Measurements from ENCODE around the gene SPEF2.
A peak's percentile ranks its signal among the peaks of the same experiment; 100 is the strongest.
"Not testable (repeated sequence)": the region's sequence is repeated elsewhere in the genome, so short reads cannot be mapped to it uniquely, and the experiment has no call there.

SPEF2 gene

DNA sequence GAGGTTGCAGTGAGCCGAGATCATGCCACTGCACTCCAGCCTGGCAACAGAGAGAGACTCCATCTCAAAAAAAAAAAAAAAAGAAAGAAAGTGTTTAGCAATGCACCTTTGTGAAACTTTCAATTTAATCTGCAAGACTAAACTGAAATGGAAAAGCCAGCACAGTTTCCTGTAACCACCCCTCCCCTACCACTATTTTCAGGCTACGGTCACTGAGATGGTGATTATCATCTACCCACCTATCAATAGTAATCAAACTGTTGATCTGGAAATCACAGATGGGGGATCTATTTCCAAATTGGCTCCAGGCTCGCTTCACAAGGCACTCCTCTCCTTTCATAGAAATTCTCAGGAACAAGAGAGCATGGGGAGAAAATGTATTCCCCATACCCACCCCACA lies 208.4 kb downstream of the SPEF2 start:
- no peak for DNase-seq

DNA sequence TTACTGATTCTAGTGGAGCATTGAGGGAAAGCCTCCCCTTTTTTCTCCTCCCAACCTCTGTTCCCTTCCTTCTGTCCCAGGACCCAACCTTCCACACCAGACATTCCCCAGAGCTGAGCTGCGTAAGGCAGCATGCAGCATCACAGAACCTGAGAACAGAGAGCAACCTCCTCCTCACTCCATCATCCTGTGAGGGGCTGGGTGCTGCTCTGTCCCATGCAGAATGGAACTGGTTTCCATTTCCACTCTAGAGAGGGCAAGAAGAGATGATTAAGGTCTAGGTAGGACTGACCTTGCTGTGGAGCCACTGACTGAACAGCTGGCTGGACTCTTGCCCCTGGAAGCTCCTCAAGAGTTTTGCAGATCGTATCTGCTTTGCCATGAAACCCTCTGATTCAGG lies 208.9 kb downstream of the SPEF2 start:
- no peak for DNase-seq

DNA sequence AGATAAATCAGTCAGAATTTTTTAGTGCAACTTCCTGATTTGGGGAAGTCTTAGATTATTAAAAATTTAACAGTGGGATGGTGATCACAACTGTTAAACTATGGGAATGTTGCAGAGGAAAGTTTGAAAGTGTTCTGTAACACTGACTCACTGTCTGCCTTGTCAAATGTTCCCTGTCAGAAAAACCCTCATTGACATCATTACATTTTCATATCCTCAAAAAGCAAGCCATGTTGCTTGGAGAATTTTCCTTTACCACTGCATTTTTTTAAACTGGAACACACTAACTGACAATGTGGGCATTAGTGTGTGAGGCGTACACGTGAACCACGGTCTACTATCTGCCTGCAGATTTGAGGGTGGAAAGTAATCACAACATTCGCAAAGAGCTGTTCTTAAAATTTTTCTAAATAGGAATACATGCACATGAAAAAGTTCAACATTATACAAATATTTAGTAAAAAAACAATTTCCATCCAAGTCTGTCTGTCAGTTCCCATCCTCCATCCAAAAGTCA lies 210.5 kb downstream of the SPEF2 start:
- DNase-seq, result no peak

DNA sequence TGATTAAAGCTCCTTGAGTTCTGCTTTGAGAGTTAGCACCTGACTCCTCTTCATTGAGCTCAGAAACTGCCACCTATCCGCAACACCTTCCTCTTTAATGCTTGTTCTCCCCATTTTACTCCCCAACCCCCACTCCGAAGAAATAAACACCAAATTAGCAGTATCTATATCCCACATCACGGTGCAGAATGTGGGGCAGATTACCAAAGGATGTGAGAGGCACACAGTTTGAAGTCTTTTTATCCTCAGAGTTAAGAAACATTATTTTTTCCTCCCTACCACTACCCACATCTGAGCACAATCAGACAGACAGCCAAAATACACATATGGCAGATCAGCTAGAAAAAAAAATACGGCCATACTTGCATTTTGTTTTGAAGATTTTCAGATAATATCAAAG lies 212.9 kb downstream of the SPEF2 start:
- DNase-seq, result peak; percentile 80

DNA sequence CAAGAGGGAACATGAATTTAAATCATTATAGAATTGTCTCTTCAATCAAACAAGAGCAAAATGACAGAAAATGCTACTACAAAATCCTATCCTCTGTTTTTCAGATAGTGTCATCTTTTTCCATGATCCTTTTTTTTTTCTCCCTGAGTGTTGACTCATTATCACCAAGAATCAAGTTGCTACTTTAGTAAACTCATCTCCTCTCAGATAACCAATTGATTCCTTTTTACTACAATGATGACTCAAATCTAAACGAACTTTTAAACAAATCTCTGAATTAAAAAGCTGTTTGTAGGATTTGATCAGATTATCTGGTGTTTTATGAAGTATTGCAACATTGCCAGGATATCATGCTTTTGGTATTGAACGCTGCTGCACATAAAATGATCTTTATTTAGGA lies 215.1 kb downstream of the SPEF2 start:
- no peak for DNase-seq

DNA sequence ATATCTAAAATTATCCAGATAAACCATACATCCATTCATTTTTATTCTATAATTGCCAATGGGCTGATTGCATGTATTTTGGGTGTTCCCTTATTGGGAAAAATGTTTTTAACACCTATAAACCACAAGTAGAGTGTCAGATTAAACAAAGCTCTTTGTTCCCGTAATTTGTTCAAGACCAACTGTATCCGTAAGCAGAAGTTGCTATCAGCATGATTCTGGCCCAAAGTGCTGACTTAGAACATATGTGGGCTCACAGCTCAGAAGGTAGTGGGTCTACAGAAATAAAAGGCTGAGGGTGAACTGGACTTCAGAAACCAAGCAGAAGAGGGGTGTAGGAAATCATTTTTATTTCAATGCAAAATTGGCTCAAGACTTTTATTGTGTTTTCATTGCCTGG lies 215.6 kb downstream of the SPEF2 start:
- no peak for DNase-seq

DNA sequence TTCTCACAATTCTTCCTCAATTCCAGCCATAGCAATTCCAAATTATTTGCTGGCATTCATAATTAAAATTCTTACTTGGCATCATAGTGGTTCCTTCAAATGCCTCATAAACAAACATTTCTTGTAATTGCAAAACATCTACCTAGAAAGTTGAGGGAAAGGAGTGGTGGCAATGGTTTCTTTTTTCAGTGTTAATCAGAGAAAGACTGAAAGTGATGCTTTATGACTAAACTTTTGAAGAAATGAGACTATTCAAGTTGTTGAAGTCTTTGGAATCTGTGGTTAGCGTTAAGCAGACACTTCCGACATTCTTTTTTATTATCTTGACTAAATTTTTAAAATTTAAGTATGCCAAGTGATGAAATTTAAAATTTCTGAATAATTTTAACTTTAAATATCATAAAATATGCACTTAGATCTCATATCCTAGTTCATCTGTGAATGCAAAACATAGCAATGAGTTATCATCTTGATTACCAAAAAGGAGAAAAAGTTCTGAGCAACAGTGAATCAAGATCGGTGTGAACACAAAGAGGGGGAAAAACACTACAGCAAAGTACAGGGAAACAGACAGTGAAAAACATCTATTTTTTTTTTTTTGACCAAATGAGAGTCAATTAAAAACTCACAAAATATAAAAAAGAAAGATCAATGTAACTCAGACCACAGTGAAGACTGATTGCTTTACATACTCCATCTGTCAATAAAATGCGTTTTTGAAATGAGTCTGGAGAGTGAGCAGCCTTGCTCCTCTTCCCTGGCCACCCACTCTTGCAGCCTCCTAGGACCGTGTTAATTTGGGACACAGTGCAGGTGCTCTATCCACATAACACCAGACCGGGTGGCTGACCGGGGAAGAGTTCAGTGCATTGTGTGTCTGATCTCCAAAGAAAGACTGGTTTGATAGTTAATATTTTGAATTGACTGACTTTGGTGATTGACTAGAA lies 218.4 kb downstream of the SPEF2 start:
- DNase-seq, result no peak

DNA sequence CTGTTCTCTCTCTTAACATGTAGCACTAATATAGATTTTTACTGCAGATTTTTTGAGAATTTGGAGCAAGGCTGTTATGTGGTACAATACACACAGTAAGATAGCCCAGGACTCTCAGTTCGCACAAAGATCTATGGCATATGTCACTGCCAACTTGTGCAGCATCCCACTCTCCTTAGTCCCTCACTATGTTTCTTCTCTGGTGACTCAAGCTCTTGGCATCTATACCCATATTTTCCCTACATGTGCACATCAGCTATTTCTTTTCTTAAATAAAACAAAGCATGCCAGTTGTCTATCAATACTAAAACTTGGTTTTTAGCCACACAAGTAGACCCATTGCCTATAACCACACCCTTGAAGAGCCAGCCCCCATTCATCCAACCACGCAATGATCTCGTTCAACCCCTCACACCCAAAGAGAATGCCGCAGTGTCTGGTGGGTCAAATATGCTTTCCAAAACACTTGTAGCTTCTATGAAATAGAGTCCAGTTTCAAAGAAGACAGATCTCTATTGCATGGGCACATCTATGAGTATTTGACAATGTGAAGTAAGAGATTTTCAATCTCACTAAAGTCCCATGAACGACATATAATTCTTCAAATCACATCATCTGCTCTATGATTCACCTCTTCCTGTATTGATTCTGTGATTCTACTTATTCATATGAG lies 220.8 kb downstream of the SPEF2 start:
- no peak for DNase-seq

DNA sequence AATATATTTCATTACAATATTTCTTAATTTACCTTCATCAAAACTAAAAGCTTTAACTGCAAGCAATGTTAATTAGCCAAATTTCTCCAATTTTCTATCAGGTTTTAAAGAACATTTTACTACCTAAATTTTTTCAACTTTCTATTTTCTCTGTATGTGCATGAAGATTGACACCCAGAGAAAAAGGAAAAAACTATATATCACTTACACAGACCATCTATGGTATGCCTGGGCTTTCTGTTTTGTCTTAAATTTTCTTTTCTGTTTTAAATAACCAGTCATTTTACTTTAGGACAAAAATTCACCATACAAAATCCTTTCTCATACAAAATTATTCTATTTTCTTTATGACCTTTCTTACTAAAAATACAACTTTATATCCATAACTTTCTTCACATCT lies 225.2 kb downstream of the SPEF2 start:
- DNase-seq, result no peak

DNA sequence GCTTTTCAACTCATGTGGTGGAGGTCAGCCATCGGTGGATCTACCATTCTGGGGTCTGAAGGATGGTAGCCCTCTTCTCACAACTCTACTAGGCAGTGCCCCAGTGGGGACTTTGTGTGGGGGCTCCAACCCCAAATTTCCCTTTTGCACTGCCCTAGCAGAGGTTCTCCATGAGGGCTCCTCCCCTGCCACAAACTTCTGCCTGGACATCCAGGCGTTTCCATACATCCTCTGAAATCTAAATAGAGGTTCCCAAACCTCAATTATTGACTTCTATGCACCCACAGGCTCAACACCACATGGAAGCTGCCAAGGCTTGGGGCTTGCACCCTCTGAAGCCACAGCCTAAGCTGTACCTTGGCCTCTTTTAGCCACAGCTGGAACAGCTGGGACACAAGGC lies 227.8 kb downstream of the SPEF2 start:
- DNase-seq, result not testable (repeated sequence)

DNA sequence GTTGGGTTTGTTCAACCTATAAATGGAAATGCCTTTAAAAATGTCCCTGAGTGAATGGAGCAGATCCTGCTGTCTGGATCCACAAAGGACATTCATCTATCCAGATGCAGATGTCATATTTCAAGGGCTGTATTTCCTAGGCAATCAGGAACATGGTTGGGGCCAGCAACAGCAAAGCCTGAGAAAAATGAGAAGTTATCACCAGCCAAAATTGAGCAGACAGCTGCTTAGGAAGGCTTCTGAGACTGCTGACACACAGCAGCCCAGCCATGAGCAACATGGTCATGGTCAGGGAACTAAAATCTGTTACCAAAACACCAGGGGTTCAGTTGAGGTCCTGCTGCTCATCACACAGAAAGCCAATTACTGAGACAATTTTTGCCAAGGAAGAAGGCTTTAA lies 229.8 kb downstream of the SPEF2 start:
- DNase-seq, result no peak

DNA sequence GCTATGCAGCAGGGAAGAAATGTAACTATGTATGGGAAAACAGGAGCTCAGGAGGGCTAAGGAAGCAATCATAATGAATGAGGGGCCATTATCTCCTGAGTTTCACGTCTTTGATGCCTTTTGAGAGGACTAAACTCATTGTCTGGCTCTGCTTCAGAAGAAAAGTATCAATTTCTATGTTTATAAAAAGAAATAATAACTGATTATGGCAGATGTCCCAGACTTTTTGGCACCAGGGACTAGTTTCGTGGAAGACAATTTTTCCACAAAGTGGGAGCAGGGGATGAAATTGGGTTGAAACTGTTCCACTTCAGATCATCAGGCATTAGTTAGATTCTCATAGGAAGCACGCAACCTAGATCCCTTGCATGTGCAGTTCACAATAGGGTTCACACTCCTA lies 230.3 kb downstream of the SPEF2 start:
- no peak for DNase-seq

DNA sequence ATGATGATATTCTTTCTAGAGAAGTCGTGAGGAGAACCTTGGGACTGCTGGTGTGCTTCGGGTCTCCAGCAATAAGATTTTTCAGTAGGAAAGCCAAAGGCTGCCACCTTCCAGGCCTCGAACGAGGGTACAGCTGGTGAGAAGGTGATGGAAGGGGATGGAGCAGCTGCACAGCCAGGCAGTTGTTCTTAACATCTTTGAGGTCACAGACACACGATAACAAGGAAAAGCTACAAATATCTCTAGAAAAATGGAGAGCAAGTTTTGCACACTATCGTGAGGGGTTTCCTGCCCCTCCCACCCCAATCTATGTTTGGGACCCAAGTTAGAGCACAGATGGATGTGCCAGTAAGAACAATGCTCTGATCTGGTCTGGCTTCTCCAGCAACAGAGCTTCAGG lies 232.2 kb downstream of the SPEF2 start:
- DNase-seq, result no peak

DNA sequence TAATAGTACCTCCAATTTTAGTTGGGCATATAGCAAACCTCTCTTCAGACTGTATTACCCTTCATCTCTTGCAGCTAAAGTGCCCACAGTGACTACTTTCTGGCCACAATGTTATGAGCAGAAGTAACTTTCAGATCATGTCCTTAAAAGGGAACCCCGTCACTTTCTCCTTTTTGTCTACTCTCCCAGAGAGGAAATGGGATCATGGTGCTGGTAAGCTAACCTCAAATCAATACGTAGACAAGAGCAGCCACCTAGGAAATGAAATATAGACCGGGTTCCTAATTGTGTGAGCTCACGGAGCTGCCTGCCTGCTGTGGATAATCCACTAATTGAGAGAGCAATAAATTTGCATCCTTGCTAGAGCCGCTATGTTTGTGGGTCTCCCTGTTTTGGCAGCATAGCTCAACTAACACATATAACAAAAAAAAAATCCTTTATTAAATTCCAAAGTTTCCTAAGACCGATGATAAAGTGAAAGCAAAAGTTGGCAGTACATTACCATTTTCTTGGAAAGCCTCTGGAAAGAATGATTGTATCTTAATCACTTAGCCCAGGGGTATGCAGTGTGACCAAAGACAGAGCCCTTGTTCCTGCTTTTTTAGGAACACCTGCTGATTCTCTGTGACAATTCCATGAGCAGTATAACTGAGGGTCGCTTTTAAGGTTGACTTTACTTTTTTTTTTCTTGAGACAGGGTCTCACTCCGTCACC lies 233.5 kb downstream of the SPEF2 start:
- DNase-seq, result no peak

DNA sequence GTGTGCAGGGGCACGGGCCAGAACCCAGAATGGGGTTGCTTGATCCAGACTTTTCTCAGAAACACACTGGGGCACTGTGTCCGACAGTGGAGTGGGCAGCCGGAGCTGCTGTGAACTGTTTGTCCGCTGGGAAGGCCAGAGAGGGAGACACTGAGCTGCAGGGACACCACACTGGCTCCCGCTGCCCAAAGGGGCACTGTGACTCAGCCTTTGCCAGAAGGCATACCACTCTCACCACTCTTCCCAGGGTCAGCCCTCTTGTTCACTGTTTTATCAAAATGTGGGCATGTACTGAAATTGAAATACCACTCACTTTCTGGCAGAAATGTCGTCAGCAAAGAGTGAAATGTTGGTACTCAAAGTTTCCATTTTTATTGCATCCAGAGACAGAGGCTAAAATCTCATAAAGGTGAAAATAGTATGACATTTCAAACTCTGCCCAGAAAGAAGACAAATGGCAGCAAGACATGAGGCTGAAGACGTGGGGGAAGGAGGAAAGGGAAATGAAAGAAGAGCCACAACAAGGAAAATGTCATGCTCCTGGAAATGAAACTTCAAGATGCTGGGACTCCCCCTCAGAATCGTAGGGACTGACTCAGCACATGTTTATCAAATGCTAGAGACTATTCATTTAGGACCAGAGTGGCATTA lies 234.5 kb downstream of the SPEF2 start:
- peak; percentile 75 for DNase-seq

DNA sequence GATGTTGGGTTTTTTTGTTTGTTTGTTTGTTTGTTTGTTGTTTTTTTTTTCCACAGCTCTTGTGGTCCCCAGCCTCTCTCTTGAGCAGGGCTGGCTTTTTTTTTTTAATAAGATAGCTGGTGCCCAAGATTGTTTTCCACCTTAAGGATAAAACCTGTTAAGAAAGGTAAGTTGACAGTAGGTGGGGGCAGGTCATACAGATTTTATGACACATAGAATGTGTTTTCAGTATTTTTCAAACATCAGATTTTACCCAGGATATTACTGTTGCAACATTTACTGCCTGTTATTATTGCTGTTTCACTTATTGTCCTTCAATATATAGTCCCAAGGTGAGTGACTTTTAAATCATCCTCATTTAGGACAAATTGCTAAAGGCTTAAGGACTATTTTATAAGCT lies 235.1 kb downstream of the SPEF2 start:
- peak; percentile 43 for DNase-seq

DNA sequence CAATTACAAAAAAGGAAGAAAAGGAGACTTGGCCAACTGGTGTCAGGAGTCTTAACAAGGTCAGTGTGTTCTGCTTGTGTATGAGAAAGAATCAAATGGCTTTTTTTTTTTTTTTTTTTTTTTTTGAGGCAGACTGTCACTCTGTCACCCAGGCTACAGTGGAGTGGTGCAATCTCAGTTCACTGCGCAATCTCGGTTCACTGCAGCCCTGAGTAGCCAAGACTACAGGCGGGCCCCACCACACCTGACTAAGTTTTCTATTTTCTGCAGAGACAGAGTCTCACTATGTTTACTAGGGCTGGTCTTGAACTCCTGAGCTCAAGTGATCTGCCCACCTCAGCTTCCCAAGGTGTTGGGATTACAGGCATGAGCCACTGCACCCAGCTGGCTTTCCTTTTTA lies 236.0 kb downstream of the SPEF2 start:
- peak; percentile 89 for DNase-seq

DNA sequence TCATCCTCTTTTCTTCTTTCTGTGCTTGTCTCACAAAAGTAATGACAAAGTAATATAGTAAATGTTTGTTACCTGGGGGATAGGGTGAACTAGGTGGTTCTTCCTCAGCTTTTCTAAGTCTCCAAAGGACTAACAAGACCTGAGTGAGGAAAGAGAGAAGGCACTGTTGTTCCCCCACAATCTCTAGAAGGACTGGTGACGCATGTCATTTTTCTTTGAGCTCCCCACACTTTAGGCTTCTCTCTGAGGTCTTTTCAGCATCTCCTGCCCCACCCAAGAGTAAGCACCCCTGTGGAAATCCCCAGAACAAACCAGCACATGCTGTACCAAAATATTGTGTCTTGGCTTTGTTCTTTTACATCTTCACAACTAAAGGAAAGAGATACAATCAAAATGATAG lies 236.6 kb downstream of the SPEF2 start:
- peak; percentile 96 for DNase-seq

DNA sequence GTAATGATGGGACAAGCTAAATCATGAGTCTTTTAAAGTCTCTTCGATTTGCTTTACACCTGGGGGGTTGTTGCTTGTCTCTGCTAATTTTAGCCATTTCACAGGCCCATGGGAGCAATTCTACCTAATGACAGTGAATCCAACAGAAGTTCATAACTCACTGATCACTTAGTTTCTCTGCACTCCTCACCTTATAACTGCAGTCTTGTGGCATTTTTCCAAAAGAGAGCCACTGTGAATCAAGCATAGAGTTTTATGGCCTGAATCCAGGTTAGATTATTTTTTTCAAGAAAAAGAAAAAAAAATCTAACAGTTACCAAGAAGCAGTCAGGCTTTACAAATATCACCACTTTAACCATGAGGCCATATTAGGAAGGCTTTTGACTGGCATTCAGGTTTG lies 237.5 kb downstream of the SPEF2 start:
- DNase-seq, result peak; percentile 49

DNA sequence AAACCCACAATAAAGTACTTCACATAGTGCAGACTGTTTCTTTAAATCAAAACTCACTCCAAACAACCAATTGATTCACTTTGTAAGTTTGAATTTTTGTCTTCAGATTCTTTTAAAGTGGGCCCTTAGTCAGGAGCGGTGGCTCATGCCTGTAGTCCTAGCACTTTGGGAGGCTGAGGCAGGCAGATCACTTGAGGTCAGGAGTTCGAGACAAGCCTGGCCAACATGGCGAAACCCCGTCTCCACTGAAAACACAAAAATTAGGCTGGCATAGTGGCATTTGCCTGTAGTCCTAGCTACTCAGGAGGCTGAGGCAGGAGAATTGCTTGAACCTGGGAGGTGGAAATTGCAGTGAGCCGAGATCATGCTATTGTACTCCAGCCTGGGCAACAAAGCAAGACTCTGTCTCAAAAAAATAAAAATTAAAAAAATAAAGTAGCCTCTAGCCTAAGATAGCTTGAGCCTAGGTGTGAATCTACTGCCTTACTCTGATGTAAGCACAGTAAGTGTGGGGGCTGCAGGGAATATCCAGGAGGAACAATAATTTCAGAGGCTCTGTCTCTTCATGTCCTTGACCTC lies 238.6 kb downstream of the SPEF2 start:
- peak; percentile 46 for DNase-seq

DNA sequence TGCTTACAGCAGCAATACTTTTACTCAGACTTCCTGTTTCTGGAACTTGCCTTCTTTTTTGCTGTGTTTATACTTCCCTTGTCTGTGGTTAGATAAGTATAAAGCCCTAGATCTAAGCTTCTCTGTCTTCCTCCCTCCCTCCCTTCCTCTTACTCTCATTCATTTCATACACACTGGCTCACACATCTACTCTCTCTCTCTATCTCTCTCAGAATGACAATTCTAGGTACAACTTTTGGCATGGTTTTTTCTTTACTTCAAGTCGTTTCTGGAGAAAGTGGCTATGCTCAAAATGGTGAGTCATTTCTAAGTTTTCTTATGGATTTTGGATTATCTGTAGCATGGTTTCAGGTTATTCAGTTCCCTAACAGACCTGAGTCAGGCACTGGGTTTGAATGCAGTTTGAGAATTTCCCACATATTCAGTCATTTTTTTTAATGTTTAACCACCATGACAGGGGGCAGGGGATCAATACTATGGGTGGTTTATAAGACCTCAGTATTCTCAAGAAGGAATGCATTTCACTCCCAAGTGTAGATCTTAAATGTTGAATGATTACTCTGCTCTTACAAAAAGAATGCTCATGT lies 239.2 kb downstream of the SPEF2 start, which contains the start of gene IL7R:
Gene IL7R, plus strand, starts transcription at position 127 of the 587 bp plus-strand sequence. Its CDS starts 87 bp downstream, at position 214.
- DNase-seq, result peak; percentile 85

DNA sequence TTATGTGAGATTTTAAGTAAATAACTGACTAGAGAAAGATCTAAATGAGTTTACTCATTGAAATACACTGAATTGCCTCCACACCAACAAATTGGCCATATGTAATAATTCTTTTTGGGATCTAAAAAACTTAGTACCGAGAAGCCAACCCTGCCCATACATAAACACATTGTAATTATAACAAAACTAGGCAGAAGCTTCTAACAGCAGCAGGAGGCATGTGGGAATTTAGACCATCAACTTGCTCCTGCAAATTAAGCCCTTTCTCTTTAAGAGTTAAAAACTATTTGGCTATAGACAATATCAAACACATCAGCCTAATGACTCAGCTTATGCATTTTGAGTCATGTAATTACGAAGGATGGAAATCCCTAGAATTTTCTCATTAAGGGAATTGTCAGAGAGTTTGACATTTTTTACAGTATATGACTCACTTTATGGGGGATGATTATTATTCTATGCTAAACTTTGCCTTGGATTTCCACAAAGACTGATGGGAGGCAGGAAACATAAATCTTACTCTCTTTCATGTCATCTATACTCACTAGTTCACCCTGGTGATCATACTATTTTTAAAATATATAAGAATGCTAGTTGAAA lies 240.0 kb downstream of the SPEF2 start:
- DNase-seq, result peak; percentile 55
